ENCODE results near the gene UMAD1.

The UMAD1 gene

DNA sequence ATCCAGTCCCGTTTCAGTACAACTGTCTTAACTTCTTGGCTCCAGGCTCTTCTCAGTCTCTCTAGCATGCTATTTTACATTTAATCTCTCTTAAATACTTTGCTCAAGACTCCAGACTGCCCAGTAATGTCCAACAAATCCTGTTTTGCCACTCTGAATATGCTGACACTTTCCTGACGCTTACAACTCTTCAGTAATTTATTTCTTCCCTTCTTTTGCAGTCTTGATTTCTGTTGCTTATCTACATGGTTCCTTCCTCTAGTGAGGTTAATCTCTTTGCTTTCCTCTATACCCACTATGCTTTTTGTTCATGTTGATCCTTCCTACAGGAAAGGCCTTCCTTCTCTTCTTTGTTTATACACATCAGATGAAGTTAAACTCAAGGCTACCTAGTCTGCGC lies 23.7 kb downstream of the UMAD1 start:
- H3K4me3 ChIP-seq (ENCODE audit: low read depth, low read length), result no peak overlapping the region
- TF ChIP-seq, protein P1, sequence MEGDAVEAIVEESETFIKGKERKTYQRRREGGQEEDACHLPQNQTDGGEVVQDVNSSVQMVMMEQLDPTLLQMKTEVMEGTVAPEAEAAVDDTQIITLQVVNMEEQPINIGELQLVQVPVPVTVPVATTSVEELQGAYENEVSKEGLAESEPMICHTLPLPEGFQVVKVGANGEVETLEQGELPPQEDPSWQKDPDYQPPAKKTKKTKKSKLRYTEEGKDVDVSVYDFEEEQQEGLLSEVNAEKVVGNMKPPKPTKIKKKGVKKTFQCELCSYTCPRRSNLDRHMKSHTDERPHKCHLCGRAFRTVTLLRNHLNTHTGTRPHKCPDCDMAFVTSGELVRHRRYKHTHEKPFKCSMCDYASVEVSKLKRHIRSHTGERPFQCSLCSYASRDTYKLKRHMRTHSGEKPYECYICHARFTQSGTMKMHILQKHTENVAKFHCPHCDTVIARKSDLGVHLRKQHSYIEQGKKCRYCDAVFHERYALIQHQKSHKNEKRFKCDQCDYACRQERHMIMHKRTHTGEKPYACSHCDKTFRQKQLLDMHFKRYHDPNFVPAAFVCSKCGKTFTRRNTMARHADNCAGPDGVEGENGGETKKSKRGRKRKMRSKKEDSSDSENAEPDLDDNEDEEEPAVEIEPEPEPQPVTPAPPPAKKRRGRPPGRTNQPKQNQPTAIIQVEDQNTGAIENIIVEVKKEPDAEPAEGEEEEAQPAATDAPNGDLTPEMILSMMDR (conservative IDR thresholded peaks at IDR 0.05; ENCODE audit: low read depth, low read length), result no peak
- DNase-seq (ENCODE audit: low read depth), result no peak

DNA sequence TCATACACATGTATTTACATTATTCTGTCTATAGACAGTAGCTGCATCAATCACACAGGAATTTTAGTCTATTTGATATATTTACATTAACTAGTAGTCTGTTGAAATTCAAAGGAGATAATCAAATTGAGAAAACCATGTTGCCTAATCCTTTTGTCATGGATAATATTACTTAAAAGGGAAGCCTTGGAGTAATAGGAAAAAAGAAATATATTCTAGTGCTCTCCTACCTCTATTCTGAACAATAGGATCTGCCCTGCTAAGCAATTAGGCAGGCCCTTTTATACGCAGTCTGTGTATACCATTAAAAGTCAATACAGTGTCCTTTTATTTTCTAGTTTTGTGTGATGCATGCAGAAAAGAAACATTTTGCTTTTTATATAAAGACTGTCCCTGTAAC lies 24.5 kb downstream of the UMAD1 start:
- H3K4me3 ChIP-seq (ENCODE audit: low read depth, low read length), result no peak overlapping the region
- no peak for DNase-seq (ENCODE audit: low read depth)
- TF ChIP-seq, protein P1 (conservative IDR thresholded peaks at IDR 0.05; ENCODE audit: low read depth, low read length), result no peak

DNA sequence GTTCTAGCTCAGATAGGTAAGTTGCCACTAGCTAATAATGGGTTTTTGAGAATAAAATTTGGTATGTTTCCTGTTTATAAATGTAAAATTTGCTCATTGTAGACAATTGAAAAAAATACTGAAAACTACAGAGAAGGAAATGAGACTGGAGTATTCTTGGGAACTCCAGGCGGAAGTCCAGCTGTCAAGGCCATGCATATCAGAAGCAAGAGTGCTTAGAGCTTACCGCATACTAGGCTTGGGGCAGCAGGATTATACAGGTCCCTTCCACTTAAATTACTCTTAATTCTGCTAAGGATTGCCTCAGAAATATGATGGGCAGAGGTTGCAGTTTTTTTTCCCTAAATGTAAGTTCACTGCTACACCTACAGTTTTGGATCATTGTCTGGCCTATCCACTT lies 26.6 kb downstream of the UMAD1 start:
- no peak overlapping the region for H3K4me3 ChIP-seq (ENCODE audit: low read depth, low read length)
- no peak for DNase-seq (ENCODE audit: low read depth)
- TF ChIP-seq, protein P1 (conservative IDR thresholded peaks at IDR 0.05; ENCODE audit: low read depth, low read length), result no peak

DNA sequence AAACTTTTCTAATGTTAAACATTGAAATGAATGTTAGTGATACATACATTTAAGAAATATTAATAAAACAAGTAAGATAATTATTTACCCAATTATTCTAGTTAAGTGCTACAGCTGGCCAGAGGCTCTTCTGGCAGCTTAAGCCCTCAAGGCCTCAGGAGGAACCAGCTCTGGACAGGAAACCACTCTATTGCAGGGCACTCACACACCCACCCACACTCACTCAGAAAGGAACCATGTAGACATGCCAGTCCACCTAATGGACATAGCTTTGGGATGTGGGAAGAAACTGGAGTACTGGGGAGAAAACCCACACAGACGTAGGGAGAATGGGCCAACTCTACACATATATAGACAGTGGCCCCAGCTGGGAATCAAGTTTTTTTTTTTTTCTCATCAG lies 28.2 kb downstream of the UMAD1 start:
- no peak overlapping the region for H3K4me3 ChIP-seq (ENCODE audit: low read depth, low read length)
- TF ChIP-seq, protein P1 (conservative IDR thresholded peaks at IDR 0.05; ENCODE audit: low read depth, low read length), result no peak
- no peak for DNase-seq (ENCODE audit: low read depth)

DNA sequence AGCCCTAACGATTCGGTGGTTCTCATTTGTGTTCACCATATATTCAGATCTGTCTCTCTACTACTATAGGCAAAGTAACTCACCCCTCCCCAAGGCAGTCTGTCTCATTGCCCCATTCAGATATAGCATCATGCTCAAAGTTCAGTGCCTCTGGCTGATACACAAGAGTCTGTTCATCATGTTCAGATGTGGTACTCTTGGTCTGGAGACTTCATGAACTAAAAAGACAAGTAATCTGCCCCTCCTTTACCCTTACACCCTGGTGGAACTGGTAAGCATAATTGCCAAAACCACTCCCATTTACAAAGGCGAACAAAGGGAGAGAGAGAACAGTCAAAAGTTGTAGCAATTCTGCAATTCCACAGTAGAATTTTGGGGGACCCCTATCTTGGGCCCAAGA lies 29.9 kb downstream of the UMAD1 start:
- no peak for DNase-seq (ENCODE audit: low read depth)
- TF ChIP-seq, protein P1 (conservative IDR thresholded peaks at IDR 0.05; ENCODE audit: low read depth, low read length), result no peak
- no peak overlapping the region for H3K4me3 ChIP-seq (ENCODE audit: low read depth, low read length)

DNA sequence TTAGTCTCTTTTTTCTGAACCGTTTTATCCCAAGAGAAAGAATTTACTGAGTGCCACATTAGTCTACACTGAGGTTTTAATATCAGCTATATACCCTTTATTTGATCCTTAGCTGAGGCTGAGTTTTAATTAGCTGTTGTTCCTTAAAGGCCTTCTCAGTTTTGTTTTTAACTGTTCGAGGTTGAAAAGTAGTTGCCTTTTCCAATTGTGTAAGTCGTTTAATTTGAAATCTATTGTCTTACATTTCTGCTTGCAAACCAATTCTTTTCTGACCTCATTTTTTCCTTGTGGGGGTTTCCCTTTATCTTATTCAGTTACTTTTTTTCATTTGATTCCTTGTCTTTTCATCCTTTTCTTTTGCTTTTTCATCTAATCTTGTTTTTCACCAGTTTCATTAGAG lies 30.8 kb downstream of the UMAD1 start:
- TF ChIP-seq, protein P1 (conservative IDR thresholded peaks at IDR 0.05; ENCODE audit: low read depth, low read length), result no peak
- H3K4me3 ChIP-seq (ENCODE audit: low read depth, low read length), result no peak overlapping the region
- no peak for DNase-seq (ENCODE audit: low read depth)

DNA sequence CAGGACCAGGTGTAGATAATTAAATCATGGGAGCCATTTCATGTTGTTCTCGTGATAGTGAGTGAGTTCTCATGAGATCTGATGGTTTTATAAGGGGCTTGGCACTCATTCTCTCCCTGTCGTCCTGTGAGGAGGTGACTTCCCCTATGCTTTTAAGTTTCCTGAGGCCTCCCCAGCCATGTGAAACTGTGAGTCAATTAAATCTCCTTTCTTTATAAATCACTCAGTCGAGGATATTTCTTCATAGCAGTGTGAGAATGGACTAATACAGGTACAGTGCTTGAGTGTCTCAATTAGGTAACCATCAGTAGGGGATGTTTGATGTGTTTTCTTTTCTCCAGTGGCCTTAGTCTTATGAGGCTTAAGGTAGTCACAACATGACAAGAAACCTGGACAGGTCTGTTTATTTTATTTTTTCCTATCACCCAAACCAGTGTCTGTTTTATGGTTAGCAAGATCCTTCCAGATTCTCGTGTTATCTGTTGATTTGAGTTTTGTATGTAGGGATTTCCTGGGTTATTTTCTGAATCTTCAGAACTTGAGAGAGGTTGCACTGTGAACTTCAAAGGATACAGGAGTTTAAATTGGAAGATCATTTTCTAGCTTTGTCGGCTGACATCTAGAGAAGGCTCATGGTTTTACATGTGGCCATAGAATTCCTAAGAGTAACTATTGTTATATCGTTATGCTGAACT lies 32.1 kb downstream of the UMAD1 start:
- no peak overlapping the region for H3K4me3 ChIP-seq (ENCODE audit: low read depth, low read length)
- no peak for DNase-seq (ENCODE audit: low read depth)
- TF ChIP-seq, protein P1 (conservative IDR thresholded peaks at IDR 0.05; ENCODE audit: low read depth, low read length), result no peak

Measured in choroid plexus epithelial cell (primary cell).